HEK293T (cell line): ENCODE results near the gene GFM2.

Source experiments
- CTCF ChIA-PET: fragments of 350-600 bp; formaldehyde crosslinking; extraction: SDS; loops from one replicate; lab custom pipeline; 2021; ENCODE audit warnings: antibody characterized with exemption, inconsistent platforms; lab: Yijun Ruan, JAX
- POLR2A ChIA-PET: fragments of 350-600 bp; formaldehyde crosslinking; extraction: SDS; loops from one replicate; lab custom pipeline; 2020; ENCODE audit warnings: antibody characterized with exemption, inconsistent platforms; lab: Yijun Ruan, JAX
- DNase-seq: peaks from one replicate; pipeline ENCODE4 v3.0.0; 2012; ENCODE audit warnings: mixed read lengths; ENCODE audit errors: extremely low spot score
- ARNT ChIP-seq: fragments of 450-650 bp; IDR thresholded peaks from 2 replicates; pipeline ENCODE4 v1.6.1; 2017; ENCODE audit warnings: mild to moderate bottlenecking
- BHLHE40 ChIP-seq: fragments of 450-650 bp; IDR thresholded peaks from 2 replicates; pipeline ENCODE4 v1.6.1; 2016; ENCODE audit warnings: mild to moderate bottlenecking, moderate library complexity, borderline replicate concordance
- CTBP1 ChIP-seq: fragments of 450-650 bp; IDR thresholded peaks from 2 replicates; pipeline ENCODE4 v1.6.1; 2016; ENCODE audit warnings: borderline replicate concordance
- ELF4 ChIP-seq: fragments of 450-650 bp; IDR thresholded peaks from 2 replicates; pipeline ENCODE4 v1.6.1; 2017; ENCODE audit warnings: antibody characterized with exemption
- FOXA1 ChIP-seq: fragments of 450-650 bp; IDR thresholded peaks from 2 replicates; pipeline ENCODE4 v1.6.1; 2016; ENCODE audit warnings: mild to moderate bottlenecking
- FOXK2 ChIP-seq: fragments of 450-650 bp; IDR thresholded peaks from 2 replicates; pipeline ENCODE4 v1.6.1; 2016; ENCODE audit warnings: mild to moderate bottlenecking
- FOXM1 ChIP-seq: fragments of 450-650 bp; IDR thresholded peaks from 2 replicates; pipeline ENCODE4 v1.6.1; 2017; ENCODE audit warnings: mild to moderate bottlenecking, borderline replicate concordance
- HDGF ChIP-seq: fragments of 450-650 bp; IDR thresholded peaks from 2 replicates; pipeline ENCODE4 v1.6.1; 2017; ENCODE audit warnings: antibody characterized with exemption, borderline replicate concordance
- L3MBTL2 ChIP-seq: fragments of 450-650 bp; conservative IDR thresholded peaks from 2 replicates; pipeline ENCODE4 v1.6.1; 2016; ENCODE audit warnings: mild to moderate bottlenecking
- LEF1 ChIP-seq: fragments of 450-650 bp; IDR thresholded peaks from 2 replicates; pipeline ENCODE4 v1.6.1; 2017; ENCODE audit warnings: mild to moderate bottlenecking, borderline replicate concordance
- NFRKB ChIP-seq: fragments of 450-650 bp; IDR thresholded peaks from 2 replicates; pipeline ENCODE4 v1.6.1; 2016; ENCODE audit warnings: mild to moderate bottlenecking, moderate library complexity
- SP1 ChIP-seq: fragments of 450-650 bp; IDR thresholded peaks from 2 replicates; pipeline ENCODE4 v1.6.1; 2017
- SUZ12 ChIP-seq: fragments of 450-650 bp; IDR thresholded peaks from 2 replicates; pipeline ENCODE4 v1.6.1; 2016; ENCODE audit warnings: mild to moderate bottlenecking
- TARDBP ChIP-seq: fragments of 450-650 bp; IDR thresholded peaks from 2 replicates; pipeline ENCODE4 v1.6.1; 2016
- ZNF384 ChIP-seq: fragments of 450-650 bp; IDR thresholded peaks from 2 replicates; pipeline ENCODE4 v1.6.1; 2016
- TF ChIP-seq, protein P1 (sequence below): fragments of 450-650 bp; IDR thresholded peaks from 2 replicates; pipeline ENCODE4 v1.6.1; 2016

Gene GFM2

DNA sequence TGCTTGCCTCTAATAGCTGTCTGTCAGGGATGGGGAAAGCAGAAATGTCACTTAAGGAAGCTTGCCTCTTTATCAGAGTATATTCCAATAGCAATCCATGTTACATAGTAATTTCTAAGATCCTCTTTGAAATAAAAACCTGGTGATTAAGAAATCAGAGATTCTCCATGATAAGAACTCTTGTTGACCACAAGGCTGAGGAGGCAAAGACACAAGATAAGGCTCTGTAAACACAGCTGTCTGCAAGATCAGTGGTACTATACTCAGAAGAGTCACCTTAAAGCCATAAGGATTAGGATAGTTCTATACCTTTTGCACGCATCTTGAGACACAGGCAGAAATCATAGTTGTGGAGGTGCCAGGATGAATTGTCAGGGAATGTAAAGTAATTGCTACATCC lies 41.6 kb downstream of the GFM2 start:
- ChIA-PET CTCF (no interaction called here), POLR2A (no interaction called here)
- TF ChIP-seq BHLHE40 (no peak), HDGF (no peak), LEF1 (no peak), FOXK2 (no peak), FOXM1 (no peak), SUZ12 (no peak), TARDBP (no peak), L3MBTL2 (no peak)
- DNase-seq, result no peak

DNA sequence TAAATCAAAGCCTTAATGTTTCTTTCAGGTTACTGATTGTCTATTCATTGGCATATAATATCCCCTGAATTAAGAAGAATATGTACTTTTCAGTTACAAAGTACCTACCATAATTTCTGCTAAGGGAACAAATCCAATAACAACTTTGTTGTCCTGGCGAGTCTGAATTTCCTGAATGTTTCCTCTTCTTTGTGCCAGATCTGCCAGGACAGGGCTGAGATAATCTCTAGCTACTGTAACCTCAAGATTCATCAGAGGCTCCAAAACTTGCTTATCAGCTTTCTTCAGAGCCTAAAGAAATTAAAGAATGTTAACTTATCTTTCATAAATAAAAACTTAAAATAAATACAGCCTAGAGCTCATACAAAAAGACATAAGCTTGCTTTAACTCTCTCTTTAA lies 44.6 kb downstream of the GFM2 start:
- ChIA-PET POLR2A (no interaction called here), CTCF (no interaction called here)
- TF ChIP-seq FOXK2, result no peak
- no peak for TF ChIP-seq FOXM1
- no peak for TF ChIP-seq TARDBP
- TF ChIP-seq BHLHE40, result no peak
- TF ChIP-seq LEF1, result no peak
- TF ChIP-seq SP1, result no peak
- no peak for TF ChIP-seq ELF4
- no peak for TF ChIP-seq FOXA1
- TF ChIP-seq, protein P1, sequence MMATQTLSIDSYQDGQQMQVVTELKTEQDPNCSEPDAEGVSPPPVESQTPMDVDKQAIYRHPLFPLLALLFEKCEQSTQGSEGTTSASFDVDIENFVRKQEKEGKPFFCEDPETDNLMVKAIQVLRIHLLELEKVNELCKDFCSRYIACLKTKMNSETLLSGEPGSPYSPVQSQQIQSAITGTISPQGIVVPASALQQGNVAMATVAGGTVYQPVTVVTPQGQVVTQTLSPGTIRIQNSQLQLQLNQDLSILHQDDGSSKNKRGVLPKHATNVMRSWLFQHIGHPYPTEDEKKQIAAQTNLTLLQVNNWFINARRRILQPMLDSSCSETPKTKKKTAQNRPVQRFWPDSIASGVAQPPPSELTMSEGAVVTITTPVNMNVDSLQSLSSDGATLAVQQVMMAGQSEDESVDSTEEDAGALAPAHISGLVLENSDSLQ, result no peak
- TF ChIP-seq NFRKB, result no peak
- no peak for TF ChIP-seq ZNF384
- TF ChIP-seq ARNT, result no peak
- no peak for DNase-seq

DNA sequence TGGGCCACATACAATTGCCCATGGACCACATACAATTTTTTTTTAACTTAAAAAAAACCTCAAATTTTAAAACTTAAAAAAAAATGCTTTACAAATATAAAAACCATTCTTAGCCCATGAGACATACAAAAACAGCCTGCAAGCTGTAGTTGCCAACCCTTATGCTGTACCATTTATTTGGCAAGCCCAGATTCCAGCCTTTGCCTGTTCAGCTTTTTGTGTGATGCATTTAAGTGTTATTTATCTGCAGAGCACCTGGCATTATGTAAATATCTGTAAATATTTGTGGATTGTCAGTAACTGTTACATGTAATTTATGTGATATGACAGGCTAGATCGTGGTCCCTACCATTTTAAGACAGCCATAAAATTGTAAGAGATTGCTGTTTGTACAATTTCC lies 49.3 kb downstream of the GFM2 start:
- CTCF ChIA-PET, result interaction anchor here (0.7 kb wide), 1 partner anchor 803 kb away, joined by 3 read pairs; no protein-coding TSS in a partner anchor
- POLR2A ChIA-PET, result no interaction called here
- DNase-seq, result no peak
- TF ChIP-seq ZNF384 (no peak), LEF1 (no peak), NFRKB (no peak), ARNT (no peak), FOXK2 (no peak), HDGF (no peak), ELF4 (no peak), BHLHE40 (no peak)
- TF ChIP-seq, protein P1, result no peak

DNA sequence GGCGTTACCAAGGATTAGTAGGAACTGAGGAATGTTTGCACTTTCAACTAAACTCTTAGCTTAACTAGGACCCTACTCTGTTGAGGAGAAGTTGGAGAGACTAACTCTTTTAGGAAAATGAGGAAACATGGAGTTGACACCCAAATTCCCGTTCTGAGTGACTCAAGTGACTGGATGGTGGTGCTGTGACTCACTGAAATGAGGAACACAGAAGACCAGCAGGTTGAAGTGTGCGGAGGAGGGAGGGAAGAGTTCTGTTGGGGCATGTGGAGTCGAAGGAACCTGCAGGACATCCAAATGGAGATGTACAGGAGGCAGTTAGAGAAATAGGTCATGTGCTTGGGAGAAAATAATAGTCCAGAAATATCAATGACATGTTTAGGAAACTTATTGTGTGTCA lies 73.7 kb downstream of the GFM2 start:
- DNase-seq, result no peak
- ChIA-PET CTCF (no interaction called here), POLR2A (no interaction called here)
- TF ChIP-seq FOXM1, result no peak
- TF ChIP-seq NFRKB, result no peak
- no peak for TF ChIP-seq HDGF
- TF ChIP-seq L3MBTL2, result no peak
- no peak for TF ChIP-seq FOXA1

DNA sequence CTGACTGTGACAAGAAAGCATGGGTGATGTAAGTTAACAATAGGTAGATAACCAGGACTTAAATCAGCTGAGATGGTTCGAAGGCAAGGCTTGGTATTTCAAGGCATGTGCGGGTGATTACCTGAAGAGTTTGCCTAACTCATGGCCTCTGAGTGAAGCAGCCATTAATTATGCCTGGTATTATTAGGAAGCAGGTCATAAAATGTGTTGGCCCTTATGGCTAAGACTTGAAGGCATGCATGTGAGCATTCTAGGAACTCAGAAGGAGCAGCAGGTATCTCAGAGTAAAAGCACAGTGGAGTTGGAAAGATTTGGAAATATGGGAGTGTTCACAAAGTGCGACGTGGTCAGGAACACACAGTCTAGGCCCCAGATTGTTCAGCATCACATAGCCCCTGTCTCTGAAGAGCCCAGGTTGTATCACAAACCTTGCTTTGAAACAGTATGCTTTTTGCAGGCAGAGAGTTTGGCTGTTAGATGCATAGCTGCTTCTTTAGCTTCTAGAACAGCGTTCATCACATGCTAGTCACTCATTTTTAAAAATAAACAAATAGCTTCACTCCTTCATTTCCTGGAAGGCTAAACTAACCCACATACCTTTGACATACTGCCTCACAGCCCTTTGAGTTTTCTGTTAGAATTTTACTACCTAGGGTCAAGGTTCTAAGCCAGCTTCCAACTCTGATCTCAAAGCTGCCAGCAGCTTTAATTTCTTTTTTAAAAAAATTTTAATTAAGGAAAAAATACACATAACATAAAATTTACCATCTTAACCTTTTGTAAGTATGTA lies 79.8 kb downstream of the GFM2 start:
- ChIA-PET CTCF (no interaction called here), POLR2A (no interaction called here)
- no peak for TF ChIP-seq FOXK2
- no peak for DNase-seq

DNA sequence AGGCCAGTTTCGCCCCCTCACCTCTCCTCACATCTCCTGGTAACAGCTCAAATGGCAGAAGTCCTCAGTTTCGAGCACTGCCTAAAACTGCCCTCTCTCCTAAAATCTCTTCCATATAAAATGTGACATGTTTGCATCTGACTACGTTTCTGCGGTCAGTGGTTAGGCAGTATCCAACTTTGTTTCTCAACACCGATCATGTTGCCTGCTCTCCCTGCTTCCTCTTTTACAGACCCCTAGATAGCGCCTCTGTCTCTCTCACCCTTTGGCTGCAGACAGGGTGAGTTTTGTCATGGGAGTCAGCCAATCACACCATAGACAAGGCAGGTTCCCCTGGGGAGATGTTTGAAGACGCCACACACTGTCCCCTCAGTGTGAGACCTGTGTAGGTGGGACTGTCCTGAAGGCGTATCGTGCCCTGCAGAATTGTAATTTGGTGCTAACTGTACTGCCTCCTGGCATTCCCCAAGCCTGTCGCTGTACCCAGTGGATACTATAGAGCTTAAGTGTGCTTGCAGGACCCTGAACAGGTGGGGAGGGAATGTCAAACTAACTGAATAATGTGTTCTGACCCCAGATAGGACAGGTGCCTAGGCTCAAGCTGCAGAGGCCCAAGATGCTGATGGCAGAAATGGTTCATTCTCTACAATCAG lies 80.8 kb downstream of the GFM2 start:
- POLR2A ChIA-PET, result no interaction called here
- no peak for DNase-seq
- CTCF ChIA-PET, result interaction anchor here (0.7 kb wide), 1 partner anchor 253 kb away, joined by 4 read pairs; no protein-coding TSS in a partner anchor
- TF ChIP-seq NFRKB, result no peak
- no peak for TF ChIP-seq CTBP1
- TF ChIP-seq SUZ12, result no peak
- TF ChIP-seq FOXM1, result no peak
- TF ChIP-seq ELF4, result no peak
- no peak for TF ChIP-seq FOXA1
- TF ChIP-seq LEF1, result no peak
- TF ChIP-seq, protein P1, result no peak
- no peak for TF ChIP-seq ZNF384
- no peak for TF ChIP-seq ARNT
- no peak for TF ChIP-seq HDGF
- no peak for TF ChIP-seq SP1
- TF ChIP-seq FOXK2, result no peak
- TF ChIP-seq TARDBP, result no peak
- no peak for TF ChIP-seq BHLHE40
- no peak for TF ChIP-seq L3MBTL2
